HG03064 (cell line): Measurements from ENCODE around the gene CMYA5.
"Not testable (repeated sequence)": the region's sequence is repeated elsewhere in the genome, so short reads cannot be mapped to it uniquely, and the experiment has no call there.

Source experiments
- ATAC-seq: cut with Tn5 transposase; IDR thresholded peaks from one replicate; pipeline ENCODE4 v1.9.1; 2021; ENCODE audit warnings: low read depth; ENCODE audit not compliant: unreplicated experiment

The CMYA5 gene

GRCh38 chr5:79746642-79747569 lies 57.3 kb downstream of the CMYA5 start:
- no peak for ATAC-seq

DNA sequence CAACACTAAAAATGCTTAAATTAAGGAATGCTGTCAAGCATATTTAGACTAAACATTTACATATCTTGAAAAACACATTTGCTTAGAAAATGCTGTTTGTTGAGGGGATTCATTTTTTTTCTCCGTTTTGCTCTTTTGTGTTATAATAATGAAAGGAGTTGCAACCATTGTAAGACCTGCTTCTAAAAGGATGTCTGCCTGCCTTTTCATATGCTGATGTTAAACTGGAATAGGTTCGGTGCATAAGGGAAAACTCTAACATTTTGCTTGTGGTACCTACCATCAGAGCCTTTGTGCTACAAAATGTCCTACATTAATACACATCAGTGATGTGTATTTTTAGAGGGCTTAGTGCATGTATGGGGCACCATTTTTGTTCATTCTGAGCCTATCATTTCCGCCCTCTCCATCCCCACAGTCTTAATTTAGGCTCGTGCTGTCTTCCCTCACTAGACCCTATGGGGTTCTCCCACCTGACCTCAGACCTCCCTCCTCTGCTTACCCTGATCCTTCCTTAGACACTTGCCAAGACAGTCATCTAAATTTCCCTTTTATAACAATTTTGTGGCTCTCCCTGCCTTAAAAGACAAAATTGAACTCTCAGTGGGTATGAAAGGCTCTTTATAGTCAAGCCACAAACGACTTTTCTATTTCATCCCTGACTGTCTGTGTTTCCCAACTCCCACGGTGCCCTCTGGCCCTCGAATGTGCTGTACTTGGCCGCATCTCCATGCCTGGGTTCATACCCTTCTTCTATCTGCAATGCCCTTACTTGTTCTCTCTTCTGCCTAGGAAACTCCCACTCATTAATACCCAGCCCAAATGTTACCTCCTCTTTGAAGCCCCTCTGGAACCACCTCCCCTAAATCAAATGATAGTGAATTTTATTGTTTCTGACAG lies 61.2 kb downstream of the CMYA5 start:
- ATAC-seq = no peak

GRCh38 chr5:79753092-79753491 lies 63.5 kb downstream of the CMYA5 start:
- no peak for ATAC-seq

GRCh38 chr5:79753877-79754645 lies 64.4 kb downstream of the CMYA5 start:
- ATAC-seq = no peak

DNA sequence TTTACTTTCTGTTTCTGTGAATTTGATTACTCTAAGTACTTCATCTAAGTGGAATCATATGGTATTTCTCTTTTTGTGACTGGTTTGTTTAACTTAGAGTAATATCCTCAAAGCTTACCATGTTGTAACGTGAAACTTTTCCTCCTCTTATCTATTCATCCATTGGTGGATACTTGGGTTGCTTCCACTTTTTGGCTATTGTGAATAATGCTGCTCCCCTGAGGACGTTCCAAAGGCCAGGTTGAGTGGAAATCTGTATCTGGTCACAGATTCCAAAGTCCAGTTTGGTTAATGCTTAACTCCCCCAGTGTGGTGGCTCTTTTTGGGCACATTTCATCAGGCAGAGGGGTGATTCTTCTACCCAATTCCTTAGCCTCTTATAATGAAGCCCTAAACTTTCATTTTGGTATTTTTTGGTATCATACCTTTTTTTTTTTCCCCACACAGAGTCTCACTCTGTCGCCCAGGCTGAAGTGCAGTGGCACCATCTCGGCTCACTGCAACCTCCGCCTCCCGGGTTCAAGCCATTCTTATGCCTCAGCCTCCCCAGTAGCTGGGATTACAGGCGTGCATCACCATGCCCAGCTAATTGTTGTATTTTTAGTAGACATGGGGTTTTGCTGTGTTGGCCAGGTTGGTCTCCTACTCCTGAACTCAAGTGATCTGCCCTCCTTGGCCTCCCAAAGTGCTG lies 65.4 kb downstream of the CMYA5 start:
- ATAC-seq = no peak

GRCh38 chr5:79756076-79756475 lies 66.4 kb downstream of the CMYA5 start:
- ATAC-seq = no peak

GRCh38 chr5:79759436-79759835 lies 69.8 kb downstream of the CMYA5 start:
- no peak for ATAC-seq

- no peak for ATAC-seq
Observed at GRCh38 chr5:79759848-79760247, 70.2 kb downstream of the CMYA5 start.

- no peak for ATAC-seq
Observed at GRCh38 chr5:79762929-79763328, 73.3 kb downstream of the CMYA5 start.

GRCh38 chr5:79764147-79764546 lies 74.5 kb downstream of the CMYA5 start:
- not testable (repeated sequence) for ATAC-seq

GRCh38 chr5:79771387-79771786 lies 81.8 kb downstream of the CMYA5 start:
- no peak for ATAC-seq

GRCh38 chr5:79772651-79773050 lies 83.0 kb downstream of the CMYA5 start:
- ATAC-seq = no peak

DNA sequence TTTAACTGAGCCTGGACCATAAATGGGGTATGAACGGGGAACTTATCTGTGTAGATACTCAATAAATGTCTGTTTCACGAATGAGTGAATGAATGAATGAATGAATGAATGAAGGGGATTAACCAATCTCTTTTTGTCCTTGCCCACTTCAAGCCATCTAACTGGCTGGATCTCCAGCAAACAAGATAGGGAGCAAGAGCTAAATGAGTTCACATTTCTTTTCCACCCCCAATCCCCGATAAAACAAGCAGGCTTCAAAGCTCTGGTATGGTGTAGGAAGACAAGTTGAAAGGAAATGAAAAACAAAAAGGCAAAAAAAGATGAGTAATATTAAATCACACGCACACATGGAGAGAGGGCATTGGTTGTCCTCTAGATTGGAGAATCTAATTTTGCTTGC lies 84.0 kb downstream of the CMYA5 start:
- ATAC-seq = no peak

GRCh38 chr5:79774171-79774854 lies 84.7 kb downstream of the CMYA5 start:
- no peak for ATAC-seq

DNA sequence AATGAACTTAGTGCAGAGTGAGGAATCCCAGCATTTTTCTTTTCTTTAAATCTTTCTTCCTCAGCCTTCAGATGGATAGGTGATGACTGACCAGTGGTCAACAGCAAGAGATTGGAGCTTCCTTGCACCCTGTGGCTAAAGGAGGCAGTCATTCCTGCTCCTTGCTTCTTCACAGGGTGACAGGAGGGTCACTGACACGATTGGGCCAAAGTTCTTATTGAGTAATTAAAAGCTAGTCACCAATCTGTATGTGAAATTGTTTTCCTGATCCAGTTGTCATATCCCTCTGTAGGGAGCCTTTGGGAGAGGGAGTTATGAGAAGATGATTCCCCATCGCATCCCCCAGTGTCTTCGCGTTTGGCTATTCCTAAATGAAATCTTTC lies 85.2 kb downstream of the CMYA5 start:
- ATAC-seq = no peak

GRCh38 chr5:79784741-79785140 lies 95.1 kb downstream of the CMYA5 start:
- ATAC-seq = not testable (repeated sequence)

DNA sequence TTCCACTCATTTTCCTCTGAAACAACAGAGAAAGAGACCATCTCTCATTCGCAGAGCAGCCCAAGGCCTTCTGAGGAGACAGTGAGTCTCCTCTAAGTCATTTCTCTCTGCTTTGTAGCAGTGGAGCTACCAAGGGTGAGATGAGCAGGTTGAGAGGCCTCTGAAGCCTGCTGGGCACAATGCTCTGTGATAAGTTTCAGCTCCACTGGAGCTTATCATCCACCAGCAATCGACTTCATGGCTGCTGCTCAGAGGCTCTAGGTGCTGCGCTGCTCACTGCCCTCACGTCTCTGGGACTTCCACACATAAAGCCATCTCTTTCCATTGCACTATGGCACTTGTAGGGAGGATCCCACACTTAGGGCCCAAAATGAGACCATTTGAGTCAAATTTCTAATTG lies 96.3 kb downstream of the CMYA5 start:
- ATAC-seq = no peak

- no peak for ATAC-seq
Observed at GRCh38 chr5:79787448-79787847, 97.8 kb downstream of the CMYA5 start.

DNA sequence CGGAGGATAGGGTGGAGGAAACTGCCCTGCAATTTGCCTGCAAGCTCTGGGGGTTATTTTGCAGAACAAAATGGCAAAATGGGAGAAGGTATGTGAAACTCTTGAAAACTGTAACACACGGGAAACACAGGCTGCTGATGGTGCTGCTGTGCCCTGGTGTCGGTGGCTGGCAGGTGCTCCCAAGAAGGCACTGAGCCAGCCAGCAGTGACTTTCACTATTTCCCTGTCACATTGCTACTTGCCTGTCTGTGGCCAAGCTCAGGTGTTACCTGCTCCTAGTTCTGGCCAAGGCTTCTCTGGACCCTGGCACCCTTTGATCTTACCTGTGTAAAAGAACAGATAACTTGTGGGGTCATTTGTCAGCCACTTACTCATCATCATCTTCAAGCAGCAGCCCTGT lies 102.2 kb downstream of the CMYA5 start:
- ATAC-seq = no peak

GRCh38 chr5:79792463-79792862 lies 102.8 kb downstream of the CMYA5 start:
- no peak for ATAC-seq
